ENCODE results near the gene ARID5A.

Gene ARID5A

DNA sequence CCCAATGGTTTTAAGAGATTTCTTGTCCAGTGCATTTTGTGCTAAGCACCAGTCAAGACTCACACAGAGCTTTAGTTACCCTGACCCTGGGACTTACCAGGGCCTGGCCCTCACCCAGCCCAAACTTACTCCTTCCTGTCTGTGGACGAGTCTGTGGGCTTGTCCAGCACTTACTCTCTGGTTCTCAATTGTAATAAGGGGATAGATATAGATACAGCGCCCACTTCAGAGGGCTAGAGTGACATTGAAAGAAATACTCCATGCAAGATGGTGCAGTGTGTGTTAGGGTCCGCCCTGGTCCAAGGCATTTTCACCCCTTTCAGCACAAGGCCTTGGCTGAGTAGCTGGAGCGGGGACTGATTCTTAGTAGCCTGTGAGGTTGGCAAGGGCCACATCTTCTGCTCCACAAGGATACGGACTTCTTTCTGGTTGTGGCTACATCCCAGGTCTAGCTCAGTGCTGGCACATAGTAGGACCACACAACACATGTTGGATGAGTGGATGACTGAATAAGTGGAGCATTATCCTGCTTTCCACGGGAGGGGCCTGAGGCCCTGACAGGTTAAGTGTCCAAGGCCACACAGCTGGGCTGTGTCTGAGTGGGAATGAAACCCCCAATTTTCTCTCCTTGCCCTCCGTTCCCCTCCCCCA, 3.8 kb upstream of the ARID5A start:
- Histone ChIP-seq H4K20me1 (ENCODE audit: insufficient read depth) (0 out of 2 replicates have a peak, but pooled peaks cover 5% of the 10 kb centered on the region), H3K9ac (no peak overlapping the region; the same call in 1 of the 2 replicates), H3K79me2 (ENCODE audit: insufficient read depth, low read depth) (peaks cover 8% of the 10 kb centered on the region), H3K36me3 (ENCODE audit: insufficient read depth) (no peaks in the 10 kb centered on the region), H3K27me3 (ENCODE audit: insufficient read depth, low read depth) (no peaks in the 10 kb centered on the region), H2AFZ (ENCODE audit: low read depth) (peak overlapping the region; percentile 47; the same call in 1 of the 2 replicates), H3K4me3 (IDR thresholded peaks at IDR 0.05; ENCODE audit: insufficient read depth, low read depth, low read length) (peak overlapping the region; percentile 38), H3K4me2 (peak overlapping the region; percentile 98), H3K4me1 (ENCODE audit: low read depth, poor library complexity, severe bottlenecking) (peaks cover 84% of the 10 kb centered on the region), H3K27ac (peak overlapping the region; percentile 73)
- TF ChIP-seq, protein P1, sequence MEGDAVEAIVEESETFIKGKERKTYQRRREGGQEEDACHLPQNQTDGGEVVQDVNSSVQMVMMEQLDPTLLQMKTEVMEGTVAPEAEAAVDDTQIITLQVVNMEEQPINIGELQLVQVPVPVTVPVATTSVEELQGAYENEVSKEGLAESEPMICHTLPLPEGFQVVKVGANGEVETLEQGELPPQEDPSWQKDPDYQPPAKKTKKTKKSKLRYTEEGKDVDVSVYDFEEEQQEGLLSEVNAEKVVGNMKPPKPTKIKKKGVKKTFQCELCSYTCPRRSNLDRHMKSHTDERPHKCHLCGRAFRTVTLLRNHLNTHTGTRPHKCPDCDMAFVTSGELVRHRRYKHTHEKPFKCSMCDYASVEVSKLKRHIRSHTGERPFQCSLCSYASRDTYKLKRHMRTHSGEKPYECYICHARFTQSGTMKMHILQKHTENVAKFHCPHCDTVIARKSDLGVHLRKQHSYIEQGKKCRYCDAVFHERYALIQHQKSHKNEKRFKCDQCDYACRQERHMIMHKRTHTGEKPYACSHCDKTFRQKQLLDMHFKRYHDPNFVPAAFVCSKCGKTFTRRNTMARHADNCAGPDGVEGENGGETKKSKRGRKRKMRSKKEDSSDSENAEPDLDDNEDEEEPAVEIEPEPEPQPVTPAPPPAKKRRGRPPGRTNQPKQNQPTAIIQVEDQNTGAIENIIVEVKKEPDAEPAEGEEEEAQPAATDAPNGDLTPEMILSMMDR (conservative IDR thresholded peaks at IDR 0.05; ENCODE audit: low read depth, low read length), result no peak

DNA sequence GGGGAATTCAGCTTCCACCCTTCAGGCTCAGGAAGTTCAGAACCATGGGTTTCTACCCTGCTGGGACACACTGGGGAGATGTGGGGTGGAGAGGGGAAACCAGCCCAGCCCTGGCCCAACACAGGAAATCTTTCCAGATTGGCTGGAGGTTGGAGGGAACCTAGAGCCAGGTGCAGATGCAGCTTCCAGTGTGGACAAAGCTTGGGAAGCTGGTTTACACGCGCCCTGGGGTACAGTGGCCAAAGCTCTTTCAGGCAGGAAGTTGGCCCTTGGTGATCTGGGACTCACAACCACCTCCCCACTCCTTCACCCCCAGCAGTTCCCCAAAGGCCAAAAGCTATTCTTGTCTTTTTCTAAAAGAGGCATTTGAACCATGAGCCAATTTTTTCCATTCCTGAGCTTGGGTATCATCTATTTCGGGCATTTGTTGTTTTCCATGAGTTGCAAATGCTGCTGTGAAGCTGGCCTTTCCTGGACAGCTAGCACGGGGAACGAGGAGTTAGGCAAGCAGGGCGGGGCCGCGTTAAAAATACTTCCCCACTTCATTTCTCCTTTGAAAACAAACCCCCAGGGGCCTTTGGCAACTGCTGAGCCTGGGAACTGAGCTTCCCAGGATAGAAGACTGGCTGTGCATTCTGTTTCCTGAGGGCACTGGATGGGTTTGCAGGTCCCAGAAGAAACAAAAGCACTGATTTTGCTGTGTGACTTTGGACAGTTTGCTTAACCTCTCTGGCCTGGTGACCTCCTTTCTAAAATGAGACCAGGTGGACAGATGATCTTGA, 3.1 kb upstream of the ARID5A start:
- Histone ChIP-seq H3K27ac (no peak overlapping the region), H3K36me3 (ENCODE audit: insufficient read depth) (peaks cover 4% of the 10 kb centered on the region; the same call in 1 of the 2 replicates), H3K4me3 (IDR thresholded peaks at IDR 0.05; ENCODE audit: insufficient read depth, low read depth, low read length) (no peak overlapping the region), H4K20me1 (ENCODE audit: insufficient read depth) (0 out of 2 replicates have a peak, but pooled peaks cover 6% of the 10 kb centered on the region), H3K4me2 (0 out of 2 replicates have a peak overlapping the region, but pooled peaks have one; percentile 17), H3K79me2 (ENCODE audit: insufficient read depth, low read depth) (peaks cover 15% of the 10 kb centered on the region), H3K9ac (no peak overlapping the region), H3K4me1 (ENCODE audit: low read depth, poor library complexity, severe bottlenecking) (peaks cover 77% of the 10 kb centered on the region), H3K27me3 (ENCODE audit: insufficient read depth, low read depth) (no peaks in the 10 kb centered on the region), H2AFZ (ENCODE audit: low read depth) (no peak overlapping the region; the same call in 1 of the 2 replicates)
- TF ChIP-seq, protein P1 (conservative IDR thresholded peaks at IDR 0.05; ENCODE audit: low read depth, low read length), result no peak

DNA sequence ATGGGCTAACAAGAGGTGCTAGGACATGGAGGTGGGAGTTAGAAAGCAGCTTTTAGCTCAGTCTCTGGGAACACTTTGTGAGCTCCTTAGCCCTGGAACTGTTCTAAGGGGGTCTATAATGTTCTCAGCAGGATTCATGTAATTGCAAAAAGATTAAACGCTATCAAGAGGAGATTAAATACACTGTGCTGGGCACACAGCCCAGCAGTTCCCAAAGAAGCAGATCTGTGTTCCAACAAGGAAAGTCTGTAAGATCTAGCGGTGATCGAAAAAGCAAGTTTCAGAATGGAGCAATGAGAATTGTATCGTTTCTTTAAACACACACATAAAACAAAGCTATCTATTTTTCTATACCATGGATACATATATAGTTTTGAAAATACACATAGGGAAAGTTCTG, 2.4 kb upstream of the ARID5A start:
- TF ChIP-seq, protein P1 (conservative IDR thresholded peaks at IDR 0.05; ENCODE audit: low read depth, low read length), result no peak
- no peak overlapping the region for H3K4me3 ChIP-seq (IDR thresholded peaks at IDR 0.05; ENCODE audit: insufficient read depth, low read depth, low read length)
- no peak overlapping the region for H3K4me2 ChIP-seq

DNA sequence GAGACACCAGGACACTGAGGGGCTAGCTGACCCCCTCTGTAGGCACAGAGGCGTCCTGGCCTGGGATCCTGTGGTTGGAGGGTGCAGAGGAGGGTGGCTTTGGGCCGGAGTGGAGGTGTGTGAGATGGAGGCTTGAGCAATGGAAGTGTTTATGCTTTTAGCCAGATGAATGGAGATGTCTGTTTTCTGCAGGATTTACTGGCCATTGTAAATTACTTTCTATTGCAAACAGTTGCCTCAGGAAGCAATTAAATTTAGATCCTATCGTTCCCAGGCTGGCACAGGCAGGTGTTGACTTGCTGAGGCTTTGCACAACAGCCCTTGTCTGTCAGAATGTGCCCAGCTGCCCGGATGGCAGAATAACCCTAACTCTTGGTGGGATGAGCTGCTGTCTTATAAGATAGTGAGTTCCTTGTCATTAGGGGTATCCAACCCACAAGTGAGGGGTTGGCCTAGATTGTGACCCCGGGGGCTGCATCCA, 1.8 kb upstream of the ARID5A start:
- Histone ChIP-seq H3K4me3 (IDR thresholded peaks at IDR 0.05; ENCODE audit: insufficient read depth, low read depth, low read length) (no peak overlapping the region), H3K9ac (no peak overlapping the region), H3K4me1 (ENCODE audit: low read depth, poor library complexity, severe bottlenecking) (peaks cover 75% of the 10 kb centered on the region), H3K27me3 (ENCODE audit: insufficient read depth, low read depth) (no peaks in the 10 kb centered on the region), H4K20me1 (ENCODE audit: insufficient read depth) (peaks cover 13% of the 10 kb centered on the region), H3K27ac (no peak overlapping the region), H3K4me2 (peak overlapping the region; percentile 96; the same call in 1 of the 2 replicates), H2AFZ (ENCODE audit: low read depth) (no peak overlapping the region), H3K79me2 (ENCODE audit: insufficient read depth, low read depth) (peaks cover 27% of the 10 kb centered on the region), H3K36me3 (ENCODE audit: insufficient read depth) (peaks cover 4% of the 10 kb centered on the region; the same call in 1 of the 2 replicates)
- TF ChIP-seq, protein P1 (conservative IDR thresholded peaks at IDR 0.05; ENCODE audit: low read depth, low read length), result no peak

More for the DNA sequence above, 2.4 kb upstream of the ARID5A start:
- H3K27ac ChIP-seq, result no peak overlapping the region
- H3K36me3 ChIP-seq (ENCODE audit: insufficient read depth), result peaks cover 4% of the 10 kb centered on the region; the same call in 1 of the 2 replicates
- peaks cover 21% of the 10 kb centered on the region for H3K79me2 ChIP-seq (ENCODE audit: insufficient read depth, low read depth)
- H3K9ac ChIP-seq, result no peak overlapping the region
- H2AFZ ChIP-seq (ENCODE audit: low read depth), result no peak overlapping the region
- H4K20me1 ChIP-seq (ENCODE audit: insufficient read depth), result peaks cover 7% of the 10 kb centered on the region
- no peaks in the 10 kb centered on the region for H3K27me3 ChIP-seq (ENCODE audit: insufficient read depth, low read depth)
- peaks cover 75% of the 10 kb centered on the region for H3K4me1 ChIP-seq (ENCODE audit: low read depth, poor library complexity, severe bottlenecking)

Data from KMS-11 (cell line).